Measurements from ENCODE around the gene PWWP2B.

The PWWP2B gene

DNA sequence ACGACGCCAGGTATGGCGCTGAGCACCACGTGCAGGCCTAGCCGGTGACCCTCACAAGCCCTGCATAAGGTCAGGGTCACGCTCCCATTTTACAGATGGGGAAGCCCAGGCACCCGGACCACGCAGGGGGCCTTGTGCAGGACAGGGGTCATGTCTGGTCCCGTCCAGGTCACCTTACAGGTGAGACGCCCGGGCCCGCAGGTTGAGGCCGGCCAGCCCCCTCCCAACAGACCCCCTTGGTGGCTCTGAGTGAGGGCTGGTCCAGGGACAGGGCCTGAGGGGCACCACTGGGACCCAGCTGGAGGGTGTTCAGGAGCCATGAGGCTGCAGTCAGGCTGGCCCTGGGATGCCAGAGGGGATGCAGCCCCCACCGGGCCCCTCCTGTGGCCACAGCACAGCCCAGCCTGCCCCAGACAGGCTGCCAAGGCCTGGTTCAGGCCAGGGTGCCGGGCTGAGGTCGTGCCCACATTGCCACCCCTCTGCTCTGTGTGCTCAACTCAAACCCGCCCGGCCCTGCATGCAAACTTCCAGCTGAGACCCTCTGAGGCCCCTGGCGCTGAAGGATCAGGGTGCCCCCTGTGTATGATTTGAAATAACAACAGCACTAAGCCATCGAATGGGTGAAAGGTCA is 69.0 kb downstream of the PWWP2B start:
- H3K9ac ChIP-seq (ENCODE audit: low read depth, low read length) = no peak overlapping the region
- no peak overlapping the region for H3K27ac ChIP-seq (ENCODE audit: low read depth, low read length)
- no peak overlapping the region for H3K4me3 ChIP-seq (ENCODE audit: low read depth, low read length)
- H3K27me3 ChIP-seq (ENCODE audit: control insufficient read depth, insufficient read depth, low read length) = no peaks in the 10 kb centered on the region
- no peaks in the 10 kb centered on the region for H3K36me3 ChIP-seq (ENCODE audit: control insufficient read depth, insufficient read depth, low read length)
- peaks cover 4% of the 10 kb centered on the region; the same call in 1 of the 2 replicates for H3K4me1 ChIP-seq (ENCODE audit: control insufficient read depth, insufficient read depth, low read length)
- H3K9me3 ChIP-seq (ENCODE audit: control insufficient read depth, insufficient read depth, low read length) = no peaks in the 10 kb centered on the region

DNA sequence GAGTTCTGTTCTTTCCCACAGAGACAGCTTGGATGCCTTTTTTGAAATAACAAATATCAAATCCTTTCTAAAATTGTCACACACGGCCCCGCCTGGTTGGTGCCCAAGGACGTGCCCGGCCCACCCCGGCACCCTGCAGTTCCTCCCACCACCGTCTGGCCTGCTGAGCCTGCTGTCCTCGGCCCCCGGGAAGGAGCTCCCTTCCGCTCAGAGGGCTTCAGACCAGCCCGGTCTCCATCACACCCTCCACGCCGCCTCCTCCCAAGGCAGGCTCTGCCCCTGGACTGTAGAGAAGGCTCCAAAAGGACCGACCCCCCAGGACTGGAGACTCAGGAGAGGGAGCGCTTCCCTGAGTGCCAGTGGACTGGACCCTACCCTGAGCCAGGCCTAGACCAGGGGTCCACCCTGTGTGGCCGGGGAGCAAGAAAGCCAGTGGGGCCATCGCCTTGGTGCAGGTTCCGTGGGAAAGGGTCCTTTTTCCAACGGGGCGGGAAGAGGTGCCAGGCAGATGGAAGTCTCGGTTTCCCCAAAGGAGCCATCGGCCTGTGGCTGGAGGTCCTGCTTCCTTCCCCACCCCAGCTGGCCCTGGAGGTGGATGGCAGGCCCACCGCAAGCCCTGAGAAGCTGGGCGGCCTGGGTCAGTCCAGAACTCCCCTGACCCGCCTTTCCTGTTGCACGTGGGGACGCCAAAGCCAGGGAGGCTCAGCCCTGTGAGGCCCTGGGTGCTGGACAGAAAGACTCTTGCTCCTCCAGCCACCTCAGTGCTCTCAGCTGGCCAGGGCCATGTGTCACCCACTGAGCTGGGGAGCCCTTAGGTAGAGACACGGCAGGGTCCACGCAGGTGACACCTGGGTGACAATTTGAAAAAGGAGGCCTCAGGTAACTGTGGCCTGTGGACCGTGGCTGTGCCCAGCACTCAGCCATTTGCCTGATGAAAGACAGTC is 69.8 kb downstream of the PWWP2B start:
- H3K9ac ChIP-seq (ENCODE audit: low read depth, low read length) = no peak overlapping the region
- H3K27ac ChIP-seq (ENCODE audit: low read depth, low read length) = no peak overlapping the region
- H3K9me3 ChIP-seq (ENCODE audit: control insufficient read depth, insufficient read depth, low read length) = no peaks in the 10 kb centered on the region
- no peaks in the 10 kb centered on the region for H3K27me3 ChIP-seq (ENCODE audit: control insufficient read depth, insufficient read depth, low read length)
- H3K4me3 ChIP-seq (ENCODE audit: low read depth, low read length) = no peak overlapping the region
- peaks cover 4% of the 10 kb centered on the region; the same call in 1 of the 2 replicates for H3K4me1 ChIP-seq (ENCODE audit: control insufficient read depth, insufficient read depth, low read length)
- no peaks in the 10 kb centered on the region for H3K36me3 ChIP-seq (ENCODE audit: control insufficient read depth, insufficient read depth, low read length)
